ENCODE results near the gene GGT5.

GRCh38 chr22:24289741-24290163, 44.9 kb upstream of the GGT5 start:
- TF ChIP-seq FOXP2 (optimal IDR thresholded peaks at IDR 0.05; ENCODE audit: borderline replicate concordance, extremely low read depth, extremely low read length, insufficient read depth) (no peak), TAF1 (IDR thresholded peaks at IDR 0.05; ENCODE audit: borderline replicate concordance, insufficient read depth, low read length) (no peak)
